GM19099 (cell line): Measurements from ENCODE around the gene CCIN.

Experiments
- POLR2A ChIP-seq: IDR thresholded peaks from 3 replicates; pipeline ENCODE4 v1.6.1; 2011; ENCODE audit warnings: low read depth; ENCODE audit not compliant: insufficient read length; ENCODE audit errors: extremely low read depth

The CCIN gene

GRCh38 chr9:36169166-36169565 lies at the start of gene CCIN:
CCIN (plus strand) TSS chr9:36169388; CDS start chr9:36169503, 115 bp downstream.
- no peak for TF ChIP-seq POLR2A

GRCh38 chr9:36119476-36119875 lies 49.7 kb upstream of the CCIN start:
- no peak for TF ChIP-seq POLR2A

- no peak for TF ChIP-seq POLR2A
These were observed 48.5 kb upstream of the CCIN start for GRCh38 chr9:36120705-36121104.

- TF ChIP-seq POLR2A = no peak
These were observed 47.2 kb upstream of the CCIN start for GRCh38 chr9:36121971-36122370.

GRCh38 chr9:36123515-36123914 lies 45.7 kb upstream of the CCIN start:
- TF ChIP-seq POLR2A = no peak

GRCh38 chr9:36125062-36125855 lies 43.9 kb upstream of the CCIN start:
- no peak for TF ChIP-seq POLR2A

- no peak for TF ChIP-seq POLR2A
These were observed 43.0 kb upstream of the CCIN start for GRCh38 chr9:36126016-36126730.

- no peak for TF ChIP-seq POLR2A
These were observed 41.4 kb upstream of the CCIN start for GRCh38 chr9:36127652-36128244.

- no peak for TF ChIP-seq POLR2A
These were observed 40.8 kb upstream of the CCIN start for GRCh38 chr9:36128349-36128748.

- TF ChIP-seq POLR2A = no peak
These were observed 40.0 kb upstream of the CCIN start for GRCh38 chr9:36129139-36129538.

GRCh38 chr9:36132086-36132485 lies 37.1 kb upstream of the CCIN start:
- no peak for TF ChIP-seq POLR2A

- TF ChIP-seq POLR2A = no peak
These were observed 34.3 kb upstream of the CCIN start for GRCh38 chr9:36134761-36135505.

- no peak for TF ChIP-seq POLR2A
These were observed 33.4 kb upstream of the CCIN start for GRCh38 chr9:36135741-36136271.

GRCh38 chr9:36136272-36136893 lies 32.8 kb upstream of the CCIN start, which contains the start of gene GLIPR2:
GLIPR2 (plus strand) TSS chr9:36136733; CDS start chr9:36136779, 46 bp downstream.
- TF ChIP-seq POLR2A = peak; percentile 57
